ENCODE results near the gene MS4A15. TPM values are rescaled to one million over a fixed set of nuclear protein-coding genes. Genes with fewer than 3 reads are reported as not detected.

Gene MS4A15
- total RNA-seq, 1 experiment from 2014 or later, result not detected

GRCh38 chr11:60769273-60769672, 12.6 kb downstream of the MS4A15 start:
- Mint-ChIP-seq H3K4me1 (ENCODE audit: low read depth, unreplicated experiment) (no peaks in the 10 kb centered on the region), H3K9me3 (ENCODE audit: low read depth, unreplicated experiment) (no peaks in the 10 kb centered on the region), H3K4me3 (ENCODE audit: low read depth, unreplicated experiment) (no peak overlapping the region), H3K27ac (ENCODE audit: unreplicated experiment) (no peak overlapping the region), H3K36me3 (ENCODE audit: insufficient read depth, unreplicated experiment) (peaks cover 4% of the 10 kb centered on the region), H3K27me3 (ENCODE audit: unreplicated experiment) (peaks cover 79% of the 10 kb centered on the region)
- DNase-seq, result no peak
- BruUV-seq (replicated peaks), result no TSS peak
- TF ChIP-seq, protein P1, sequence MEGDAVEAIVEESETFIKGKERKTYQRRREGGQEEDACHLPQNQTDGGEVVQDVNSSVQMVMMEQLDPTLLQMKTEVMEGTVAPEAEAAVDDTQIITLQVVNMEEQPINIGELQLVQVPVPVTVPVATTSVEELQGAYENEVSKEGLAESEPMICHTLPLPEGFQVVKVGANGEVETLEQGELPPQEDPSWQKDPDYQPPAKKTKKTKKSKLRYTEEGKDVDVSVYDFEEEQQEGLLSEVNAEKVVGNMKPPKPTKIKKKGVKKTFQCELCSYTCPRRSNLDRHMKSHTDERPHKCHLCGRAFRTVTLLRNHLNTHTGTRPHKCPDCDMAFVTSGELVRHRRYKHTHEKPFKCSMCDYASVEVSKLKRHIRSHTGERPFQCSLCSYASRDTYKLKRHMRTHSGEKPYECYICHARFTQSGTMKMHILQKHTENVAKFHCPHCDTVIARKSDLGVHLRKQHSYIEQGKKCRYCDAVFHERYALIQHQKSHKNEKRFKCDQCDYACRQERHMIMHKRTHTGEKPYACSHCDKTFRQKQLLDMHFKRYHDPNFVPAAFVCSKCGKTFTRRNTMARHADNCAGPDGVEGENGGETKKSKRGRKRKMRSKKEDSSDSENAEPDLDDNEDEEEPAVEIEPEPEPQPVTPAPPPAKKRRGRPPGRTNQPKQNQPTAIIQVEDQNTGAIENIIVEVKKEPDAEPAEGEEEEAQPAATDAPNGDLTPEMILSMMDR (IDR thresholded peaks at IDR 0.05; ENCODE audit: unreplicated experiment), result no peak
- intact Hi-C loops (cut with micrococcal nuclease; ENCODE audit: unreplicated experiment), result no loop called here
- CTCF ChIA-PET, result no interaction called here

GRCh38 chr11:60769811-60770210, 13.1 kb downstream of the MS4A15 start:
- H3K27me3 Mint-ChIP-seq (ENCODE audit: unreplicated experiment), result peaks cover 79% of the 10 kb centered on the region
- peaks cover 4% of the 10 kb centered on the region for H3K36me3 Mint-ChIP-seq (ENCODE audit: insufficient read depth, unreplicated experiment)
- CTCF ChIA-PET, result interaction anchor here (1.0 kb wide), 1 partner anchor 13 kb away, joined by 3 read pairs; the partner anchor contains the start of gene MS4A15
- no peaks in the 10 kb centered on the region for H3K4me1 Mint-ChIP-seq (ENCODE audit: low read depth, unreplicated experiment)
- no peak overlapping the region for H3K27ac Mint-ChIP-seq (ENCODE audit: unreplicated experiment)
- H3K9me3 Mint-ChIP-seq (ENCODE audit: low read depth, unreplicated experiment), result no peaks in the 10 kb centered on the region
- intact Hi-C loops (cut with micrococcal nuclease; ENCODE audit: unreplicated experiment), result no loop called here
- H3K4me3 Mint-ChIP-seq (ENCODE audit: low read depth, unreplicated experiment), result no peak overlapping the region
- no peak for DNase-seq
- BruUV-seq (replicated peaks), result no TSS peak
- TF ChIP-seq, protein P1 (IDR thresholded peaks at IDR 0.05; ENCODE audit: unreplicated experiment), result no peak

DNA sequence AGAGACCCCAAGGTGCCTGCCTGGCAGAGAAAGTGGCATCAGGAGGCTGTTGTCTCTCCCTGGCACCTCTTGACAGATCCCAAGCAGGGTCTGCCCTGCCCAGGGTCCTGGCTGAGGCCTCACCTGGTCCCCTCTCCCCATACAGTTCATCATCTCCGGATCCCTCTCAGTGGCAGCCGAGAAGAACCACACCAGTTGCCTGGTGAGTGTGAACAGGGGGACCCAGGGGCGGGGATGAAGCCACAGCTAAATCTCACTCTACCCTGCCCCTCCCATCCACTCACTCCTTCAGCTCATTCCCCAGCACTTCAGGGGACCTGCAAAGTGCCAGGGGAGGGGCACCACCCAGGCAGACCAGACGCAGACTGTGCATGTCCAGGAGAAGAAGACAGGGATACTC, 14.5 kb downstream of the MS4A15 start:
- BruUV-seq (replicated peaks), result no TSS peak
- TF ChIP-seq, protein P1 (IDR thresholded peaks at IDR 0.05; ENCODE audit: unreplicated experiment), result no peak
- DNase-seq, result no peak
- Mint-ChIP-seq H3K4me1 (ENCODE audit: low read depth, unreplicated experiment) (no peaks in the 10 kb centered on the region), H3K9me3 (ENCODE audit: low read depth, unreplicated experiment) (no peaks in the 10 kb centered on the region), H3K27ac (ENCODE audit: unreplicated experiment) (no peak overlapping the region), H3K4me3 (ENCODE audit: low read depth, unreplicated experiment) (no peak overlapping the region), H3K36me3 (ENCODE audit: insufficient read depth, unreplicated experiment) (peaks cover 4% of the 10 kb centered on the region), H3K27me3 (ENCODE audit: unreplicated experiment) (peaks cover 81% of the 10 kb centered on the region)
- intact Hi-C loops (cut with micrococcal nuclease; ENCODE audit: unreplicated experiment), result no loop called here
- CTCF ChIA-PET, result interaction anchor here (0.6 kb wide), 1 partner anchor 609 kb away, joined by 3 read pairs; no protein-coding TSS in a partner anchor

GRCh38 chr11:60771879-60772525, 15.3 kb downstream of the MS4A15 start:
- BruUV-seq (replicated peaks), result no TSS peak
- peaks cover 1% of the 10 kb centered on the region for H3K4me1 Mint-ChIP-seq (ENCODE audit: low read depth, unreplicated experiment)
- peaks cover 4% of the 10 kb centered on the region for H3K36me3 Mint-ChIP-seq (ENCODE audit: insufficient read depth, unreplicated experiment)
- H3K9me3 Mint-ChIP-seq (ENCODE audit: low read depth, unreplicated experiment), result no peaks in the 10 kb centered on the region
- DNase-seq, result no peak
- intact Hi-C loops (cut with micrococcal nuclease; ENCODE audit: unreplicated experiment), result no loop called here
- H3K4me3 Mint-ChIP-seq (ENCODE audit: low read depth, unreplicated experiment), result no peak overlapping the region
- TF ChIP-seq, protein P1 (IDR thresholded peaks at IDR 0.05; ENCODE audit: unreplicated experiment), result no peak
- no peak overlapping the region for H3K27ac Mint-ChIP-seq (ENCODE audit: unreplicated experiment)
- H3K27me3 Mint-ChIP-seq (ENCODE audit: unreplicated experiment), result peaks cover 73% of the 10 kb centered on the region
- CTCF ChIA-PET, result interaction anchor here (0.5 to 2.2 kb wide), 2 partner anchors 9 to 118 kb away, joined by 4 to 6 read pairs; no protein-coding TSS in a partner anchor
